Activated naive CD4-positive, alpha-beta T cell (primary cell): ENCODE data around the gene RPL31.

ENCODE experiments used
- DNase-seq, 4 experiments: peaks; one replicate each; lab custom pipeline; 2025; lab: John Stamatoyannopoulos, UW

The RPL31 gene

GRCh38 chr2:100997509-100998234 is 4.4 kb upstream of the RPL31 start:
- no peak for DNase-seq

GRCh38 chr2:100998235-100998573 is 3.9 kb upstream of the RPL31 start:
- DNase-seq = no peak

- no peak for DNase-seq
These were observed 2.1 kb upstream of the RPL31 start for GRCh38 chr2:100999995-101000394.

- DNase-seq = no peak
These were observed 631 bp downstream of the RPL31 start for GRCh38 chr2:101002562-101003277.

- DNase-seq = no peak
These were observed 1.2 kb downstream of the RPL31 start for GRCh38 chr2:101003278-101003775.

- no peak for DNase-seq
These were observed 2.7 kb downstream of the RPL31 start for GRCh38 chr2:101004620-101005325.

- DNase-seq = no peak
These were observed 4.1 kb downstream of the RPL31 start for GRCh38 chr2:101006065-101006715.

GRCh38 chr2:101007415-101008345 is 5.6 kb downstream of the RPL31 start:
- no peak for DNase-seq

- no peak for DNase-seq
These were observed 9.1 kb downstream of the RPL31 start for GRCh38 chr2:101011152-101011551.

GRCh38 chr2:101012054-101012705 is 10.1 kb downstream of the RPL31 start:
- DNase-seq = no peak

- peak in 1 of 4 experiments; percentile 17 for DNase-seq
These were observed 10.7 kb downstream of the RPL31 start for GRCh38 chr2:101012706-101013181.

GRCh38 chr2:101014264-101014857 is 12.3 kb downstream of the RPL31 start:
- no peak for DNase-seq

GRCh38 chr2:101017371-101017770 is 15.3 kb downstream of the RPL31 start:
- DNase-seq = no peak

- DNase-seq = no peak
These were observed 16.8 kb downstream of the RPL31 start for GRCh38 chr2:101018934-101019333.

- DNase-seq = no peak
These were observed 20.1 kb downstream of the RPL31 start for GRCh38 chr2:101022221-101022620.

GRCh38 chr2:101023327-101024107 is 21.4 kb downstream of the RPL31 start:
- DNase-seq = no peak

GRCh38 chr2:101025561-101025960 is 23.5 kb downstream of the RPL31 start:
- no peak for DNase-seq

- no peak for DNase-seq
These were observed 24.2 kb downstream of the RPL31 start for GRCh38 chr2:101026253-101026701.

- DNase-seq = no peak
These were observed 24.9 kb downstream of the RPL31 start for GRCh38 chr2:101026923-101027469.
